ENCODE measurements around the gene GALNT15.

GALNT15 gene

GRCh38 chr3:16189201-16189600 is 14.7 kb downstream of the GALNT15 start:
- DNase-seq = no peak

- no peak for DNase-seq
Measured at GRCh38 chr3:16190704-16191103, 16.2 kb downstream of the GALNT15 start.

GRCh38 chr3:16191591-16191990 is 17.1 kb downstream of the GALNT15 start:
- no peak for DNase-seq

- DNase-seq = no peak
Measured at GRCh38 chr3:16192176-16192811, 17.8 kb downstream of the GALNT15 start.

- no peak for DNase-seq
Measured at GRCh38 chr3:16198427-16198826, 23.9 kb downstream of the GALNT15 start.

GRCh38 chr3:16199769-16200168 is 25.3 kb downstream of the GALNT15 start:
- DNase-seq = no peak

GRCh38 chr3:16200411-16200810 is 25.9 kb downstream of the GALNT15 start:
- DNase-seq = no peak

- no peak for DNase-seq
Measured at GRCh38 chr3:16203031-16203430, 28.6 kb downstream of the GALNT15 start.

- no peak for DNase-seq
Measured at GRCh38 chr3:16203671-16204629, 29.5 kb downstream of the GALNT15 start.

- no peak for DNase-seq
Measured at GRCh38 chr3:16204751-16205150, 30.3 kb downstream of the GALNT15 start.

GRCh38 chr3:16205156-16205870 is 30.8 kb downstream of the GALNT15 start:
- DNase-seq = no peak

- no peak for DNase-seq
Measured at GRCh38 chr3:16207031-16207430, 32.6 kb downstream of the GALNT15 start.

GRCh38 chr3:16211176-16211904 is 36.9 kb downstream of the GALNT15 start:
- no peak for DNase-seq

- DNase-seq = no peak
Measured at GRCh38 chr3:16214366-16214765, 39.9 kb downstream of the GALNT15 start.

GRCh38 chr3:16216373-16216935 is 42.0 kb downstream of the GALNT15 start:
- DNase-seq = no peak

GRCh38 chr3:16219777-16220176 is 45.3 kb downstream of the GALNT15 start:
- DNase-seq = no peak

- no peak for DNase-seq
Measured at GRCh38 chr3:16221990-16222389, 47.5 kb downstream of the GALNT15 start.

- DNase-seq = no peak
Measured at GRCh38 chr3:16222547-16222946, 48.1 kb downstream of the GALNT15 start.

- no peak for DNase-seq
Measured at GRCh38 chr3:16224325-16224724, 49.8 kb downstream of the GALNT15 start.

- DNase-seq = no peak
Measured at GRCh38 chr3:16227566-16227965, 53.1 kb downstream of the GALNT15 start.

- no peak for DNase-seq
Measured at GRCh38 chr3:16229681-16230080, 55.2 kb downstream of the GALNT15 start.

- DNase-seq = no peak
Measured at GRCh38 chr3:16231983-16232382, 57.5 kb downstream of the GALNT15 start.
